ENCODE data around the gene SNIP1.
"Not testable (repeated sequence)": the region's sequence is repeated elsewhere in the genome, so short reads cannot be mapped to it uniquely, and the experiment has no call there.

Gene SNIP1

GRCh38 chr1:37506740-37507139, 47.4 kb downstream of the SNIP1 start:
- no peak overlapping the region for H3K4me3 ChIP-seq (ENCODE audit: extremely low read depth, insufficient read depth, low read length, poor library complexity, severe bottlenecking)
- H3K27ac ChIP-seq (ENCODE audit: low read depth, low read length, severe bottlenecking), result no peak overlapping the region
- H3K36me3 ChIP-seq (ENCODE audit: control insufficient read depth, insufficient read depth, low read length), result peaks cover 77% of the 10 kb centered on the region
- no peaks in the 10 kb centered on the region for H3K4me1 ChIP-seq (ENCODE audit: control insufficient read depth, insufficient read depth, low read length, poor library complexity, severe bottlenecking)
- no peaks in the 10 kb centered on the region for H3K9me3 ChIP-seq (ENCODE audit: control insufficient read depth, low read length)
- WGBS, 2 experiments (ENCODE audit: insufficient coverage in 2 of 2), result 90 to 95% methylated on average over 2 of the region's 2 CpGs

GRCh38 chr1:37502791-37503190, 51.3 kb downstream of the SNIP1 start:
- no CpG with 5 or more reads among the region's 2 CpGs for WGBS, 2 experiments (ENCODE audit: insufficient coverage in 2 of 2)
- H3K4me1 ChIP-seq (ENCODE audit: control insufficient read depth, insufficient read depth, low read length, poor library complexity, severe bottlenecking); H3K4me3 ChIP-seq (ENCODE audit: extremely low read depth, insufficient read depth, low read length, poor library complexity, severe bottlenecking); H3K9me3 ChIP-seq (ENCODE audit: control insufficient read depth, low read length); H3K27ac ChIP-seq (ENCODE audit: low read depth, low read length, severe bottlenecking): not testable (repeated sequence)
- peaks cover 74% of the 10 kb centered on the region for H3K36me3 ChIP-seq (ENCODE audit: control insufficient read depth, insufficient read depth, low read length)

GRCh38 chr1:37502104-37502503, 52.0 kb downstream of the SNIP1 start:
- H3K4me3 ChIP-seq (ENCODE audit: extremely low read depth, insufficient read depth, low read length, poor library complexity, severe bottlenecking), result no peak overlapping the region
- no peaks in the 10 kb centered on the region for H3K9me3 ChIP-seq (ENCODE audit: control insufficient read depth, low read length)
- peaks cover 68% of the 10 kb centered on the region for H3K36me3 ChIP-seq (ENCODE audit: control insufficient read depth, insufficient read depth, low read length)
- H3K4me1 ChIP-seq (ENCODE audit: control insufficient read depth, insufficient read depth, low read length, poor library complexity, severe bottlenecking), result no peaks in the 10 kb centered on the region
- no peak overlapping the region for H3K27ac ChIP-seq (ENCODE audit: low read depth, low read length, severe bottlenecking)

GRCh38 chr1:37501661-37502060, 52.4 kb downstream of the SNIP1 start:
- H3K9me3 ChIP-seq (ENCODE audit: control insufficient read depth, low read length), result no peaks in the 10 kb centered on the region
- no peak overlapping the region for H3K27ac ChIP-seq (ENCODE audit: low read depth, low read length, severe bottlenecking)
- WGBS, 2 experiments (ENCODE audit: insufficient coverage in 2 of 2), result 98 to 100% methylated on average over 1 to 3 of the region's 5 CpGs
- peaks cover 67% of the 10 kb centered on the region for H3K36me3 ChIP-seq (ENCODE audit: control insufficient read depth, insufficient read depth, low read length)
- no peak overlapping the region for H3K4me3 ChIP-seq (ENCODE audit: extremely low read depth, insufficient read depth, low read length, poor library complexity, severe bottlenecking)
- no peaks in the 10 kb centered on the region for H3K4me1 ChIP-seq (ENCODE audit: control insufficient read depth, insufficient read depth, low read length, poor library complexity, severe bottlenecking)

- 91 to 100% methylated on average over 2 to 4 of the region's 4 CpGs for WGBS, 2 experiments (ENCODE audit: insufficient coverage in 2 of 2)
- H3K36me3 ChIP-seq (ENCODE audit: control insufficient read depth, insufficient read depth, low read length), result peaks cover 55% of the 10 kb centered on the region
Measured at GRCh38 chr1:37498872-37499617, 55.0 kb downstream of the SNIP1 start.

GRCh38 chr1:37497832-37498231, 56.3 kb downstream of the SNIP1 start:
- H3K4me1 ChIP-seq (ENCODE audit: control insufficient read depth, insufficient read depth, low read length, poor library complexity, severe bottlenecking), result no peaks in the 10 kb centered on the region
- WGBS, 2 experiments (ENCODE audit: insufficient coverage in 2 of 2), result no CpG with 5 or more reads among the region's 2 CpGs

More at GRCh38 chr1:37498872-37499617, 55.0 kb downstream of the SNIP1 start:
- H3K4me1 ChIP-seq (ENCODE audit: control insufficient read depth, insufficient read depth, low read length, poor library complexity, severe bottlenecking), result no peaks in the 10 kb centered on the region
- no peaks in the 10 kb centered on the region for H3K9me3 ChIP-seq (ENCODE audit: control insufficient read depth, low read length)
- no peak overlapping the region for H3K27ac ChIP-seq (ENCODE audit: low read depth, low read length, severe bottlenecking)
- H3K4me3 ChIP-seq (ENCODE audit: extremely low read depth, insufficient read depth, low read length, poor library complexity, severe bottlenecking), result no peak overlapping the region

GRCh38 chr1:37495875-37496274, 58.2 kb downstream of the SNIP1 start:
- Histone ChIP-seq H3K4me1 (ENCODE audit: control insufficient read depth, insufficient read depth, low read length, poor library complexity, severe bottlenecking) (no peaks in the 10 kb centered on the region), H3K36me3 (ENCODE audit: control insufficient read depth, insufficient read depth, low read length) (peaks cover 51% of the 10 kb centered on the region), H3K4me3 (ENCODE audit: extremely low read depth, insufficient read depth, low read length, poor library complexity, severe bottlenecking) (no peak overlapping the region), H3K27ac (ENCODE audit: low read depth, low read length, severe bottlenecking) (no peak overlapping the region), H3K9me3 (ENCODE audit: control insufficient read depth, low read length) (no peaks in the 10 kb centered on the region)
- WGBS, 2 experiments (ENCODE audit: insufficient coverage in 2 of 2), result 100% methylated on average over 1 of the region's 1 CpG; no CpG with 5 or more reads in 1 of the 2 experiments

More at GRCh38 chr1:37497832-37498231, 56.3 kb downstream of the SNIP1 start:
- Histone ChIP-seq H3K4me3 (ENCODE audit: extremely low read depth, insufficient read depth, low read length, poor library complexity, severe bottlenecking) (no peak overlapping the region), H3K9me3 (ENCODE audit: control insufficient read depth, low read length) (no peaks in the 10 kb centered on the region), H3K36me3 (ENCODE audit: control insufficient read depth, insufficient read depth, low read length) (peaks cover 56% of the 10 kb centered on the region), H3K27ac (ENCODE audit: low read depth, low read length, severe bottlenecking) (no peak overlapping the region)

- WGBS, 2 experiments (ENCODE audit: insufficient coverage in 2 of 2), result 100% methylated on average over 1 of the region's 2 CpGs; no CpG with 5 or more reads in 1 of the 2 experiments
- Histone ChIP-seq H3K9me3 (ENCODE audit: control insufficient read depth, low read length) (no peaks in the 10 kb centered on the region), H3K4me3 (ENCODE audit: extremely low read depth, insufficient read depth, low read length, poor library complexity, severe bottlenecking) (no peak overlapping the region), H3K4me1 (ENCODE audit: control insufficient read depth, insufficient read depth, low read length, poor library complexity, severe bottlenecking) (no peaks in the 10 kb centered on the region), H3K27ac (ENCODE audit: low read depth, low read length, severe bottlenecking) (no peak overlapping the region), H3K36me3 (ENCODE audit: control insufficient read depth, insufficient read depth, low read length) (peaks cover 50% of the 10 kb centered on the region)
Measured at GRCh38 chr1:37493336-37494098, 60.6 kb downstream of the SNIP1 start.

- H3K36me3 ChIP-seq (ENCODE audit: control insufficient read depth, insufficient read depth, low read length), result peaks cover 50% of the 10 kb centered on the region
- H3K27ac ChIP-seq (ENCODE audit: low read depth, low read length, severe bottlenecking), result no peak overlapping the region
- no peak overlapping the region for H3K4me3 ChIP-seq (ENCODE audit: extremely low read depth, insufficient read depth, low read length, poor library complexity, severe bottlenecking)
- WGBS, 2 experiments (ENCODE audit: insufficient coverage in 2 of 2), result 85 to 86% methylated on average over 3 to 4 of the region's 5 CpGs
- H3K9me3 ChIP-seq (ENCODE audit: control insufficient read depth, low read length), result no peaks in the 10 kb centered on the region
- peaks cover 5% of the 10 kb centered on the region for H3K4me1 ChIP-seq (ENCODE audit: control insufficient read depth, insufficient read depth, low read length, poor library complexity, severe bottlenecking)
Measured at GRCh38 chr1:37487619-37487984, 66.5 kb downstream of the SNIP1 start.

GRCh38 chr1:37486680-37487618, 67.1 kb downstream of the SNIP1 start:
- no peaks in the 10 kb centered on the region for H3K9me3 ChIP-seq (ENCODE audit: control insufficient read depth, low read length)
- H3K27ac ChIP-seq (ENCODE audit: low read depth, low read length, severe bottlenecking), result no peak overlapping the region
- peaks cover 5% of the 10 kb centered on the region for H3K4me1 ChIP-seq (ENCODE audit: control insufficient read depth, insufficient read depth, low read length, poor library complexity, severe bottlenecking)
- H3K36me3 ChIP-seq (ENCODE audit: control insufficient read depth, insufficient read depth, low read length), result peaks cover 51% of the 10 kb centered on the region
- H3K4me3 ChIP-seq (ENCODE audit: extremely low read depth, insufficient read depth, low read length, poor library complexity, severe bottlenecking), result no peak overlapping the region
- 19 to 22% methylated on average over 4 to 6 of the region's 10 CpGs for WGBS, 2 experiments (ENCODE audit: insufficient coverage in 2 of 2)

All from mesodermal cell (in vitro differentiated cells).